GM10266 (cell line): ENCODE measurements around the gene TBC1D22A.

Experiments
- DNase-seq: peaks from one replicate; pipeline ENCODE4 v3.0.0; 2012; ENCODE audit errors: extremely low spot score
- TF ChIP-seq, protein P1 (sequence below): IDR thresholded peaks from 2 replicates; pipeline ENCODE4 v1.5.1; 2012; ENCODE audit warnings: mild to moderate bottlenecking, low read depth; ENCODE audit not compliant: control insufficient read depth, insufficient read depth; ENCODE audit errors: missing control alignments

The TBC1D22A gene

DNA sequence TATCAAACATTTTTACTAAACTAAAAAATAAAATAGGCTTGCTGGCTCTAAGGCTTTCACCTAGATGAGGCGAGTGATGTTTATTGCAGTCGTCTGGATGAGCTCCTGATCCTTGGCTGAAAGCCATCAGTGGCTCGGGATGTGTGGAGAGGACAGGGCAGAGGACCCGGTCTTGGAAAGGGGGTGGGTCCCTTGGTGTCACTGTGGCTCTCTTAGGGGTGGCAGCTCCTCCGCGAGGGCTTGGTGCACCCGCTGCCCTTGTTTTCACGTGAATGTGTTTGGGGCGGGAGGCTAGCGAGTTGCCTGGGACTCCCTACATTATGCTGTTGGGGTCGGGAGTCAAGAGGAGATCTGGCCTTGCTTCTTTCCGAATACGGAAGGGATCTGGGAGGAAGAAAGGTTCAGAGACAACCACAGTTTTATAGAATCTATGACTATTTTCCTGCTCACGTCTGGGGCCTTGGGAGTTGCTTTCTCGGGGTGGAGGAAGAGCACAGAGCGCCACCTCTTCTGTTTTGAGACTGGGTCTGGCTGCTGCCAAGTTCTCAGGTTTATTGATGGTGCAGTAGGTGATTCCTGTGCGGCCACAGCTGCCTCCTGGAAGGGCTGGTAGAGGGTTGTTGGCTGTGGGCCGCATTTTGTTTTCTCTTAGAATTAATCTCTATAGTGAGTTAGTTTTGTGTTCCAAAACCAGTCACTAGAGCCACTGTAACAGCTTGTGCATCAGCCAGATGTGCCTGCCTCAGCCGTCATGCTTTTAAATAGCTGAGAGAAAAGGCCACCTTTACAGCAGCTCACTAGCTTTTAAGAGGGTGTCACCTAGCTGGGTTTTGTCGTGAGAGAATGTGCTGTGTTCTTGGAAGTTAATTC lies 12.8 kb downstream of the TBC1D22A start:
- TF ChIP-seq, protein P1, sequence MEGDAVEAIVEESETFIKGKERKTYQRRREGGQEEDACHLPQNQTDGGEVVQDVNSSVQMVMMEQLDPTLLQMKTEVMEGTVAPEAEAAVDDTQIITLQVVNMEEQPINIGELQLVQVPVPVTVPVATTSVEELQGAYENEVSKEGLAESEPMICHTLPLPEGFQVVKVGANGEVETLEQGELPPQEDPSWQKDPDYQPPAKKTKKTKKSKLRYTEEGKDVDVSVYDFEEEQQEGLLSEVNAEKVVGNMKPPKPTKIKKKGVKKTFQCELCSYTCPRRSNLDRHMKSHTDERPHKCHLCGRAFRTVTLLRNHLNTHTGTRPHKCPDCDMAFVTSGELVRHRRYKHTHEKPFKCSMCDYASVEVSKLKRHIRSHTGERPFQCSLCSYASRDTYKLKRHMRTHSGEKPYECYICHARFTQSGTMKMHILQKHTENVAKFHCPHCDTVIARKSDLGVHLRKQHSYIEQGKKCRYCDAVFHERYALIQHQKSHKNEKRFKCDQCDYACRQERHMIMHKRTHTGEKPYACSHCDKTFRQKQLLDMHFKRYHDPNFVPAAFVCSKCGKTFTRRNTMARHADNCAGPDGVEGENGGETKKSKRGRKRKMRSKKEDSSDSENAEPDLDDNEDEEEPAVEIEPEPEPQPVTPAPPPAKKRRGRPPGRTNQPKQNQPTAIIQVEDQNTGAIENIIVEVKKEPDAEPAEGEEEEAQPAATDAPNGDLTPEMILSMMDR = no peak

DNA sequence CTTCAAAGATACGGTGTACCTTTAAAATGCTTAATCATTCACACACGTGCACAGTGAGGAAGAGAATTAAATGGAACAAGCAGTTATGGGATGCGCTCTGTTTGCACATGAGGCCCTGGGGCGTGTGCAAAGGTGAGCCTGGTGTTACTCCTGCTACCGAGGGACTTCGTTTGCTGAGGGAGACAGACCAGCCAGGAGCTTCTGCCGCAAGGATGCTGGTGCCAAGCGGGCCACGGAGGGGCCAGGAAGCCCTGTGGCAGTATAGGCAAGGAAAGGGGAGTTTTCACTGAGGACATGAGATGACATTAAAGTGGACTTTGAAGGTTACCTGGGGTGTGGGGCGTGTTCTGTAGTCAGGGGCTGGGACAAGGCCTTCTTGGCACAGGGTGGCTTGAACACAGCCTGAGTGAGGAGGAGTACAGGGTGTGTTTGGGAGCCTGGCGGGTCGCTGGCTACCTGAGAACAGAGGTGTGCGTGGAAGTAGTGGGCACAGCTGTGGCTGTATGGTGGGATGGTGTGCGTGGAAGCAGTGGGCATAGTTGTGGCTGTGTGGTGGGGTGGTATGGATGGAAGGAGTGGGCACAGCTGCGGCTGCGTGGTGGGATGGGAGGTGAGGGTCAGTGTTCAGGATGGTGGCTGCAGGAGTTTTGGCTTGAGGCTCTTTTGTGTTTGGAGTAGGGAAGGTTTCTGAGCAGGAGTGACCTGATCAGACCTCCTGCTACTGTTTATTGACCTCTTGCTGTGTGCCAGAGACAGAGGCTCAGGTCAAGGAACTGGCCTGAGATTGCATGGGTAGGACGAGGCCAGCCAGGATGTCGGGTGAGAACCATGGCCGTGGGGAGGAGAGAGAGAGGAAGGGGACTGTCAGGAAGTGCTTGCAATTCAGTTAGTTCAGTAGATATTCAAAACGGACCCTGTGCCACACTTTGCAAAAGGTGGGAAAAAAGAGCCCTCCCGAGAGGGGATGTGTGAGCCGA lies 13.7 kb downstream of the TBC1D22A start:
- no peak for DNase-seq
- TF ChIP-seq, protein P1 = no peak

More for the DNA sequence above, 12.8 kb downstream of the TBC1D22A start:
- no peak for DNase-seq

- DNase-seq = no peak
- TF ChIP-seq, protein P1 = no peak
Observed at GRCh38 chr22:46776876-46777608, 14.6 kb downstream of the TBC1D22A start.

DNA sequence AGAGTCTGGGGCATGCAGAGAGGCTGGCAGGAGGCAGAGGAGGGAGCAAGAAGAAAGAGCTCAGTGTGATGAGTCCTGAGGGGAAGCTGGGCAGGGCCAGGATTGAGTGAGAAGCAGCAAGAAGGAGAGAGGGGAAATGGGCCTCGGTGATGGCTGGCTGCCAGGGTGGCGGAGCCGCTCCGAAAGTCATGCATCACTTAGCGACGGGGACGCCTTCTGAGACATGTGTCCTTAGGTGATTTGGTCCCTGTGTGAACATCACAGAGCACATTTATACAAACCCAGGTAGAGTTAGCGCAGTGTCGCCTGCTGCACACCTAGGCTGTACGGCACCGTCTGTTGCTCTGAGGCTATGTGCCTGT lies 15.1 kb downstream of the TBC1D22A start:
- peak; percentile 49 for DNase-seq
- TF ChIP-seq, protein P1 = no peak

GRCh38 chr22:46779023-46779422 lies 16.6 kb downstream of the TBC1D22A start:
- TF ChIP-seq, protein P1 = no peak
- DNase-seq = no peak

- no peak for DNase-seq
- TF ChIP-seq, protein P1 = no peak
Observed at GRCh38 chr22:46779651-46780050, 17.2 kb downstream of the TBC1D22A start.
